ENCODE data around the gene SRP54. TPM values are rescaled to one million over a fixed set of nuclear protein-coding genes. Genes with fewer than 3 reads are reported as not detected.

SRP54 gene
- total and polyA plus RNA-seq, 2 of the 13 experiments (the other 11 are each of a cell fraction or from before 2014, with no cell fraction given), result 42.2 to 207 TPM

DNA sequence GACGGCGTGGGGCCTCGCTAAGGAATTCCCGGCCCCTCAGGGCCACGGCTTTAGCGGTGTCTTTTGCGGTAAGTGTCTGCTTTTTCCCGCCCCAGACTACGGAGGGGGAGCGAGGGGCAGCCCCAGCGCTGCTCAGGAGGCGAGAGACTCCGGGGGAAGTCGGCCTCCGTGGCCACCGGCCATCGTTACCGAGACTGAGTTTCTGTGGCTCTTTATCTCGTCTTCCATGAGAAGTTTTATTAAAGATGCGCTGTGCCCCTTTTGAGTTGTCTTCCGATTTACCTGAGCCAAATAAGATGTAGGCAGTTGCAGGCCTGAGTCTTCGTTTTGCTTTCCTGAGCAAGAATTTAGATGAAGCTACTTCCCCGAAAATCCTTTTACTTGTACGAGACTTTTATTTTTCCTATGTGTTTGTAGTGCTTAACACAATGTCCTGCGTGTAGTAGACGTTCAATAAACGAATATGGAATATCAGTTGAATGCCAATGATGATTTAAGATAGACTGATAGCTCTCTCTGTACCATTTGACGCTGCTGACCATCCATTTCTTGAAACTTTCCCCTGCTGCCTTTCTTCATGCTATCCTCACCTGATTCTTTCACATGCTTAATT lies 462 bp downstream of the SRP54 start (continued):
- peak; percentile 63; the same call in 1 of the 2 replicates for TF ChIP-seq ZNF552 (CRISPR knock-in tag; IDR thresholded peaks at IDR 0.05; ENCODE audit: borderline replicate concordance)
- TF ChIP-seq CHCHD3 (CRISPR knock-in tag; IDR thresholded peaks at IDR 0.05), result no peak
- no peak for TF ChIP-seq MATR3 (CRISPR knock-in tag; IDR thresholded peaks at IDR 0.05)
- no peak for TF ChIP-seq ESRRA (CRISPR knock-in tag; IDR thresholded peaks at IDR 0.05; ENCODE audit: low read depth)
- TF ChIP-seq, protein P1, sequence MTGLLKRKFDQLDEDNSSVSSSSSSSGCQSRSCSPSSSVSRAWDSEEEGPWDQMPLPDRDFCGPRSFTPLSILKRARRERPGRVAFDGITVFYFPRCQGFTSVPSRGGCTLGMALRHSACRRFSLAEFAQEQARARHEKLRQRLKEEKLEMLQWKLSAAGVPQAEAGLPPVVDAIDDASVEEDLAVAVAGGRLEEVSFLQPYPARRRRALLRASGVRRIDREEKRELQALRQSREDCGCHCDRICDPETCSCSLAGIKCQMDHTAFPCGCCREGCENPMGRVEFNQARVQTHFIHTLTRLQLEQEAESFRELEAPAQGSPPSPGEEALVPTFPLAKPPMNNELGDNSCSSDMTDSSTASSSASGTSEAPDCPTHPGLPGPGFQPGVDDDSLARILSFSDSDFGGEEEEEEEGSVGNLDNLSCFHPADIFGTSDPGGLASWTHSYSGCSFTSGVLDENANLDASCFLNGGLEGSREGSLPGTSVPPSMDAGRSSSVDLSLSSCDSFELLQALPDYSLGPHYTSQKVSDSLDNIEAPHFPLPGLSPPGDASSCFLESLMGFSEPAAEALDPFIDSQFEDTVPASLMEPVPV (CRISPR knock-in tag; IDR thresholded peaks at IDR 0.05), result 0 out of 2 replicates have a peak, but pooled peaks have one; percentile 67
- TF ChIP-seq ZNF17 (CRISPR knock-in tag; IDR thresholded peaks at IDR 0.05), result 0 out of 2 replicates have a peak, but pooled peaks have one; percentile 88
- TF ChIP-seq BHLHE40 (IDR thresholded peaks at IDR 0.05; ENCODE audit: low read length), result no peak
- no peak for TF ChIP-seq NPAS2 (CRISPR knock-in tag; IDR thresholded peaks at IDR 0.05; ENCODE audit: borderline replicate concordance)
- TF ChIP-seq NCOR1 (IDR thresholded peaks at IDR 0.05; ENCODE audit: borderline replicate concordance, low read length), result no peak
- peak; percentile 0; the same call in 1 of the 2 replicates for TF ChIP-seq NCOA1 (CRISPR knock-in tag; IDR thresholded peaks at IDR 0.05)
- TF ChIP-seq, protein P2, sequence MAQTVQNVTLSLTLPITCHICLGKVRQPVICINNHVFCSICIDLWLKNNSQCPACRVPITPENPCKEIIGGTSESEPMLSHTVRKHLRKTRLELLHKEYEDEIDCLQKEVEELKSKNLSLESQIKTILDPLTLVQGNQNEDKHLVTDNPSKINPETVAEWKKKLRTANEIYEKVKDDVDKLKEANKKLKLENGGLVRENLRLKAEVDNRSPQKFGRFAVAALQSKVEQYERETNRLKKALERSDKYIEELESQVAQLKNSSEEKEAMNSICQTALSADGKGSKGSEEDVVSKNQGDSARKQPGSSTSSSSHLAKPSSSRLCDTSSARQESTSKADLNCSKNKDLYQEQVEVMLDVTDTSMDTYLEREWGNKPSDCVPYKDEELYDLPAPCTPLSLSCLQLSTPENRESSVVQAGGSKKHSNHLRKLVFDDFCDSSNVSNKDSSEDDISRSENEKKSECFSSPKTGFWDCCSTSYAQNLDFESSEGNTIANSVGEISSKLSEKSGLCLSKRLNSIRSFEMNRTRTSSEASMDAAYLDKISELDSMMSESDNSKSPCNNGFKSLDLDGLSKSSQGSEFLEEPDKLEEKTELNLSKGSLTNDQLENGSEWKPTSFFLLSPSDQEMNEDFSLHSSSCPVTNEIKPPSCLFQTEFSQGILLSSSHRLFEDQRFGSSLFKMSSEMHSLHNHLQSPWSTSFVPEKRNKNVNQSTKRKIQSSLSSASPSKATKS (CRISPR knock-in tag; IDR thresholded peaks at IDR 0.05), result 0 out of 2 replicates have a peak, but pooled peaks have one; percentile 13
- TF ChIP-seq RFXAP (CRISPR knock-in tag; IDR thresholded peaks at IDR 0.05; ENCODE audit: borderline replicate concordance), result no peak
- no peak for TF ChIP-seq ZNF383 (CRISPR knock-in tag; IDR thresholded peaks at IDR 0.05; ENCODE audit: borderline replicate concordance)
- no peak for TF ChIP-seq ZNF879 (CRISPR knock-in tag; IDR thresholded peaks at IDR 0.05)
- no peak for TF ChIP-seq ZSCAN25 (CRISPR knock-in tag; IDR thresholded peaks at IDR 0.05)
- no peak for TF ChIP-seq HNRNPH1 (optimal IDR thresholded peaks at IDR 0.05; ENCODE audit: low read depth, low read length)
- TF ChIP-seq CCAR2 (optimal IDR thresholded peaks at IDR 0.05; ENCODE audit: low read depth, low read length), result no peak
- TF ChIP-seq, protein P3, sequence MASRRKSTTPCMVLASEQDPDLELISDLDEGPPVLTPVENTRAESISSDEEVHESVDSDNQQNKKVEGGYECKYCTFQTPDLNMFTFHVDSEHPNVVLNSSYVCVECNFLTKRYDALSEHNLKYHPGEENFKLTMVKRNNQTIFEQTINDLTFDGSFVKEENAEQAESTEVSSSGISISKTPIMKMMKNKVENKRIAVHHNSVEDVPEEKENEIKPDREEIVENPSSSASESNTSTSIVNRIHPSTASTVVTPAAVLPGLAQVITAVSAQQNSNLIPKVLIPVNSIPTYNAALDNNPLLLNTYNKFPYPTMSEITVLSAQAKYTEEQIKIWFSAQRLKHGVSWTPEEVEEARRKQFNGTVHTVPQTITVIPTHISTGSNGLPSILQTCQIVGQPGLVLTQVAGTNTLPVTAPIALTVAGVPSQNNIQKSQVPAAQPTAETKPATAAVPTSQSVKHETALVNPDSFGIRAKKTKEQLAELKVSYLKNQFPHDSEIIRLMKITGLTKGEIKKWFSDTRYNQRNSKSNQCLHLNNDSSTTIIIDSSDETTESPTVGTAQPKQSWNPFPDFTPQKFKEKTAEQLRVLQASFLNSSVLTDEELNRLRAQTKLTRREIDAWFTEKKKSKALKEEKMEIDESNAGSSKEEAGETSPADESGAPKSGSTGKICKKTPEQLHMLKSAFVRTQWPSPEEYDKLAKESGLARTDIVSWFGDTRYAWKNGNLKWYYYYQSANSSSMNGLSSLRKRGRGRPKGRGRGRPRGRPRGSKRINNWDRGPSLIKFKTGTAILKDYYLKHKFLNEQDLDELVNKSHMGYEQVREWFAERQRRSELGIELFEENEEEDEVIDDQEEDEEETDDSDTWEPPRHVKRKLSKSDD (CRISPR knock-in tag; IDR thresholded peaks at IDR 0.05; ENCODE audit: low read depth), result no peak; the same call in 1 of the 2 replicates
- TF ChIP-seq TAF1 (CRISPR knock-in tag; IDR thresholded peaks at IDR 0.05), result no peak
- TF ChIP-seq, protein P4, sequence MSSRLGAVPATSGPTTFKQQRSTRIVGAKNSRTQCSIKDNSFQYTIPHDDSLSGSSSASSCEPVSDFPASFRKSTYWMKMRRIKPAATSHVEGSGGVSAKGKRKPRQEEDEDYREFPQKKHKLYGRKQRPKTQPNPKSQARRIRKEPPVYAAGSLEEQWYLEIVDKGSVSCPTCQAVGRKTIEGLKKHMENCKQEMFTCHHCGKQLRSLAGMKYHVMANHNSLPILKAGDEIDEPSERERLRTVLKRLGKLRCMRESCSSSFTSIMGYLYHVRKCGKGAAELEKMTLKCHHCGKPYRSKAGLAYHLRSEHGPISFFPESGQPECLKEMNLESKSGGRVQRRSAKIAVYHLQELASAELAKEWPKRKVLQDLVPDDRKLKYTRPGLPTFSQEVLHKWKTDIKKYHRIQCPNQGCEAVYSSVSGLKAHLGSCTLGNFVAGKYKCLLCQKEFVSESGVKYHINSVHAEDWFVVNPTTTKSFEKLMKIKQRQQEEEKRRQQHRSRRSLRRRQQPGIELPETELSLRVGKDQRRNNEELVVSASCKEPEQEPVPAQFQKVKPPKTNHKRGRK (CRISPR knock-in tag; IDR thresholded peaks at IDR 0.05), result no peak
- TF ChIP-seq JUND (CRISPR knock-in tag; IDR thresholded peaks at IDR 0.05), result no peak
- peak; percentile 73; the same call in 1 of the 2 replicates for TF ChIP-seq NRL (CRISPR knock-in tag; IDR thresholded peaks at IDR 0.05; ENCODE audit: borderline replicate concordance)
- TF ChIP-seq TEAD3 (CRISPR knock-in tag; optimal IDR thresholded peaks at IDR 0.05; ENCODE audit: borderline replicate concordance), result no peak
